ENCODE measurements around the gene UST. TPM values are rescaled to one million over a fixed set of nuclear protein-coding genes. Genes with fewer than 3 reads are reported as not detected.

The UST gene
- total and polyA plus RNA-seq, 2 of the 8 experiments (the other 6 are each of a cell fraction or from before 2014, with no cell fraction given), result 13.5 to 34.5 TPM

GRCh38 chr6:148883270-148883669, 136.4 kb downstream of the UST start:
- CTCF ChIA-PET (ENCODE audit: partially characterized antibody), result interaction anchor here (1.3 to 1.7 kb wide), 2 partner anchors 22 to 141 kb away, joined by 3 to 5 read pairs; no protein-coding TSS in a partner anchor
- WGBS, 2 experiments (ENCODE audit: extremely low coverage in 1 of 2, insufficient coverage in 1 of 2, insufficient read length in 1 of 2, insufficient replicate concordance in 2 of 2, low coverage in 1 of 2, low lambda C conversion rate in 2 of 2, missing lambda C conversion rate in 1 of 2), result 93% methylated on average over 2 of the region's 2 CpGs; no CpG with 5 or more reads in 1 of the 2 experiments
- no peaks in the 10 kb centered on the region for H3K27me3 ChIP-seq (replicated peaks in 1 of 4; ENCODE audit: control insufficient read depth in 3 of 4, extremely low read depth in 1 of 4, insufficient read depth in 3 of 4, low read length in 3 of 4)

More at GRCh38 chr6:148883270-148883669, 136.4 kb downstream of the UST start:
- Histone ChIP-seq H3K9me3 (ENCODE audit: insufficient read depth in 2 of 2, low read depth in 1 of 2, low read length in 1 of 2) (no peaks in the 10 kb centered on the region), H4K5ac (ENCODE audit: insufficient read length, low read depth, low read length) (no peak overlapping the region), H3K79me2 (ENCODE audit: control insufficient read depth in 1 of 2, insufficient read depth in 2 of 2, low read length in 2 of 2) (peaks cover 0 to 64% of the 10 kb centered on the region in 2 experiments; a peak in 2 of 4 replicates), H3K56ac (replicated peaks; ENCODE audit: insufficient read length, low read depth, low read length) (no peak overlapping the region), H3K14ac (ENCODE audit: insufficient read length) (no peak overlapping the region), H3K18ac (ENCODE audit: extremely low read depth, low read length) (no peak overlapping the region), H2AK5ac (ENCODE audit: low read depth, low read length) (no peak overlapping the region), H3K23ac (ENCODE audit: insufficient read length) (no peak overlapping the region), H3K4ac (replicated peaks; ENCODE audit: insufficient read length, low read depth, low read length) (no peak overlapping the region), H3K36me3 (ENCODE audit: control insufficient read depth in 2 of 4, insufficient read depth in 4 of 4, low read length in 3 of 4) (peaks cover 0 to 13% (median under 1%) of the 10 kb centered on the region in 4 experiments; a peak in 1 of 8 replicates), H4K20me1 (replicated peaks in 1 of 2; ENCODE audit: control insufficient read depth in 1 of 2, insufficient read depth in 2 of 2, low read length in 2 of 2) (no peaks in the 10 kb centered on the region), H3K79me1 (ENCODE audit: low read depth, low read length) (peaks cover 5% of the 10 kb centered on the region), H4K8ac (ENCODE audit: extremely low read depth, insufficient read depth, low read length) (no peak overlapping the region), H2BK12ac (ENCODE audit: low read depth, low read length) (no peak overlapping the region), H2BK20ac (ENCODE audit: low read length) (no peak overlapping the region), H2BK5ac (ENCODE audit: low read depth, low read length) (no peak overlapping the region), H3K9ac (replicated peaks in 1 of 4; ENCODE audit: extremely low read depth in 1 of 4, low read depth in 3 of 4, low read length in 3 of 4) (no peak overlapping the region), H4K91ac (replicated peaks; ENCODE audit: insufficient read length, low read length) (no peak overlapping the region), H2AFZ (ENCODE audit: low read length) (no peak overlapping the region), H2BK15ac (ENCODE audit: low read length) (no peak overlapping the region), H2BK120ac (replicated peaks; ENCODE audit: low read depth, low read length) (no peak overlapping the region), H3K4me2 (ENCODE audit: insufficient read depth in 1 of 2, low read depth in 2 of 2, low read length in 2 of 2) (no peak overlapping the region), H3K23me2 (ENCODE audit: low read depth, low read length) (peaks cover 5% of the 10 kb centered on the region; the same call in 1 of the 2 replicates), H3K27ac (ENCODE audit: low read depth, low read length) (no peak overlapping the region), H3K4me3 (ENCODE audit: extremely low read depth in 1 of 4, insufficient read depth in 2 of 4, low read depth in 3 of 4, low read length in 4 of 4) (no peak overlapping the region), H3K4me1 (replicated peaks in 1 of 4; ENCODE audit: control insufficient read depth in 3 of 4, insufficient read depth in 4 of 4, low read length in 3 of 4) (peaks cover 3 to 18% (median 12%) of the 10 kb centered on the region in 4 experiments; a peak in 5 of 7 replicates)
- no peak for TF ChIP-seq RXRA (IDR thresholded peaks at IDR 0.05; ENCODE audit: insufficient read depth, low read depth, low read length)
- TF ChIP-seq CTCF (IDR thresholded peaks at IDR 0.05; ENCODE audit: control extremely low read depth in 1 of 3, insufficient read depth in 1 of 3, low read depth in 1 of 3, low read length in 3 of 3), result no peak
- TF ChIP-seq POLR2AphosphoS5 (IDR thresholded peaks at IDR 0.05; ENCODE audit: low read depth, low read length), result no peak
- no peak for TF ChIP-seq BCL11A (IDR thresholded peaks at IDR 0.05; ENCODE audit: low read depth in 2 of 2, low read length in 2 of 2)
- no peak for TF ChIP-seq SP1 (IDR thresholded peaks at IDR 0.05; ENCODE audit: low read depth, low read length)
- TF ChIP-seq SP4 (IDR thresholded peaks at IDR 0.05; ENCODE audit: low read length), result no peak
- no peak for TF ChIP-seq TBP (IDR thresholded peaks at IDR 0.05; ENCODE audit: low read depth, low read length)
- no peak for TF ChIP-seq CBX8 (IDR thresholded peaks at IDR 0.05; ENCODE audit: borderline replicate concordance, low read depth, low read length)
- POLR2A ChIA-PET (ENCODE audit: partially characterized antibody), result interaction anchor here (0.9 kb wide), 1 partner anchor 12 kb away, joined by 3 read pairs; no protein-coding TSS in a partner anchor
- FAIRE-seq (no peak), DNase-seq (ENCODE audit: low read depth in 1 of 2, low spot score in 2 of 2) (no peak)

Measured in H1 (cell line).